Measurements from ENCODE around the gene COMMD9.

Gene COMMD9

GRCh38 chr11:36222831-36223635 lies 66.2 kb downstream of the COMMD9 start:
- no peak for DNase-seq (ENCODE audit: low spot score)

All from pons (tissue), 1 donor.